OCI-LY3 (cell line): ENCODE data around the gene IFT27.

Experiments used
- H2AFZ ChIP-seq: fragments of 200-600, 300-600 bp; shearing (Covaris generic); 2 replicates; pipeline ENCODE4 v1.6.0; 2014; ENCODE audit warnings: antibody characterized with exemption, low read depth, low read length
- H3K27ac ChIP-seq: fragments of 200-600, 300-600 bp; sonication (generic); 2 replicates; pipeline ENCODE4 v1.5.1; 2014; ENCODE audit warnings: mild to moderate bottlenecking, low read length, moderate library complexity, mixed read lengths
- H3K27me3 ChIP-seq: fragments of 200-600, 300-600 bp; sonication (generic); 2 replicates; pipeline ENCODE4 v1.6.1; 2014; ENCODE audit warnings: low read depth, low read length, mixed read lengths
- H3K36me3 ChIP-seq: fragments of 200-600, 300-600 bp; sonication (generic); replicated peaks from 2 replicates; pipeline ENCODE3; 2014; ENCODE audit warnings: low read depth, low read length, mixed read lengths
- H3K4me1 ChIP-seq: fragments of 300-600, 200-600 bp; sonication (generic); 2 replicates; pipeline ENCODE4 v1.6.1; 2014; ENCODE audit warnings: low read length, mixed read lengths
- H3K4me2 ChIP-seq: fragments of 200-600, 300-600 bp; sonication (generic); 2 replicates; pipeline ENCODE4 v1.6.1; 2014; ENCODE audit warnings: low read length, mixed read lengths
- H3K4me3 ChIP-seq: fragments of 300-600, 200-600 bp; sonication (generic); 2 replicates; pipeline ENCODE4 v1.5.1; 2014; ENCODE audit warnings: antibody characterized with exemption, mild to moderate bottlenecking, low read length, moderate library complexity
- H3K79me2 ChIP-seq: fragments of 300-600, 200-600 bp; shearing (Covaris generic); 2 replicates; pipeline ENCODE4 v1.6.1; 2014; ENCODE audit warnings: mild to moderate bottlenecking, low read length, mixed read lengths
- H3K9ac ChIP-seq: fragments of 300-600, 200-600 bp; shearing (Covaris generic); 2 replicates; pipeline ENCODE4 v1.6.0; 2014; ENCODE audit warnings: mild to moderate bottlenecking, low read length, moderate library complexity
- H3K9me3 ChIP-seq: fragments of 200-600, 300-600 bp; shearing (Covaris generic); 2 replicates; pipeline ENCODE4 v1.6.1; 2014; ENCODE audit warnings: low read length, mixed read lengths; ENCODE audit not compliant: insufficient read depth
- H4K20me1 ChIP-seq: fragments of 200-600, 300-600 bp; sonication (generic); 2 replicates; pipeline ENCODE4 v1.6.1; 2016; ENCODE audit warnings: low read length, mixed read lengths; ENCODE audit not compliant: insufficient read depth
- EZH2phosphoT487 ChIP-seq: fragments of 200-600 bp; shearing (Covaris generic); IDR thresholded peaks from 2 replicates; pipeline ENCODE4 v1.6.1; 2018; ENCODE audit warnings: antibody characterized with exemption, mixed run types, low read depth
- TF ChIP-seq, protein P1 (sequence below): fragments of 200-600, 300-600 bp; sonication (generic); IDR thresholded peaks from 2 replicates; pipeline ENCODE4 v1.5.1; 2014; ENCODE audit warnings: antibody characterized with exemption, low read length, low read depth

Gene IFT27

DNA sequence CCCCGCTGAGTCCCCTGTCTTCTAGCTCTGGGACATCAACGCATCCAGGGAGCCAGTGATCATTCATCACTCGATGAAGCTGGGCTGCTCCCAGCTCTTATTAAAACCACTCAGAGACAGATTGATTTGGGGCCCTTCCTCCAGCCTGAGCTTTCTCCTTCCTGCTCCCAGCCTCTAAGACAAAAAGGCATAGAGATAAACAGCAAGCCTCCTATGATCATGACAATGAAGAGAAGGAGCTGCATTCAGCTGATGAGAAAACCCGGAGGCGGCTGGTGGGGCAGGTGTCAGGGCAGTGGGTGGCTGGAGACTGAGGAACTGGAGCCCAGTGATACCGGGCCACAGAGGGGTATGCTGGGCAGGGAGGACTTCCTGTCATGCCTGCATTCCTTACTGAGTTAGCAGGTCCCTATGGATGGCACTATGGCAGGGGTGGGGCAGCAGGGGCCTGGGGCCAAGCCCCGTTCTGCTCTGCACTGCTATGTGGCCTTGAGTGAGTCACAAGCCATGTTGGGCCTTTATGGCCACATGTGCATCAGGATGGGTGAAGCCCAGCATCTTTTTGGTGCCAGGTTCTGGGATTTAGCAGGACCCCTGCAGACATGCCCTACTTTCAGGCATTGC lies 20.7 kb upstream of the IFT27 start:
- Histone ChIP-seq H4K20me1 (no peaks in the 10 kb centered on the region), H3K79me2 (no peaks in the 10 kb centered on the region), H2AFZ (no peak overlapping the region), H3K4me3 (no peak overlapping the region), H3K36me3 (no peaks in the 10 kb centered on the region), H3K9me3 (no peaks in the 10 kb centered on the region), H3K27ac (no peak overlapping the region), H3K9ac (no peak overlapping the region), H3K4me2 (no peak overlapping the region), H3K27me3 (peaks cover 11% of the 10 kb centered on the region; the same call in 1 of the 2 replicates), H3K4me1 (peaks cover 13% of the 10 kb centered on the region)
- TF ChIP-seq, protein P1, sequence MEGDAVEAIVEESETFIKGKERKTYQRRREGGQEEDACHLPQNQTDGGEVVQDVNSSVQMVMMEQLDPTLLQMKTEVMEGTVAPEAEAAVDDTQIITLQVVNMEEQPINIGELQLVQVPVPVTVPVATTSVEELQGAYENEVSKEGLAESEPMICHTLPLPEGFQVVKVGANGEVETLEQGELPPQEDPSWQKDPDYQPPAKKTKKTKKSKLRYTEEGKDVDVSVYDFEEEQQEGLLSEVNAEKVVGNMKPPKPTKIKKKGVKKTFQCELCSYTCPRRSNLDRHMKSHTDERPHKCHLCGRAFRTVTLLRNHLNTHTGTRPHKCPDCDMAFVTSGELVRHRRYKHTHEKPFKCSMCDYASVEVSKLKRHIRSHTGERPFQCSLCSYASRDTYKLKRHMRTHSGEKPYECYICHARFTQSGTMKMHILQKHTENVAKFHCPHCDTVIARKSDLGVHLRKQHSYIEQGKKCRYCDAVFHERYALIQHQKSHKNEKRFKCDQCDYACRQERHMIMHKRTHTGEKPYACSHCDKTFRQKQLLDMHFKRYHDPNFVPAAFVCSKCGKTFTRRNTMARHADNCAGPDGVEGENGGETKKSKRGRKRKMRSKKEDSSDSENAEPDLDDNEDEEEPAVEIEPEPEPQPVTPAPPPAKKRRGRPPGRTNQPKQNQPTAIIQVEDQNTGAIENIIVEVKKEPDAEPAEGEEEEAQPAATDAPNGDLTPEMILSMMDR: no peak
- no peak for TF ChIP-seq EZH2phosphoT487

DNA sequence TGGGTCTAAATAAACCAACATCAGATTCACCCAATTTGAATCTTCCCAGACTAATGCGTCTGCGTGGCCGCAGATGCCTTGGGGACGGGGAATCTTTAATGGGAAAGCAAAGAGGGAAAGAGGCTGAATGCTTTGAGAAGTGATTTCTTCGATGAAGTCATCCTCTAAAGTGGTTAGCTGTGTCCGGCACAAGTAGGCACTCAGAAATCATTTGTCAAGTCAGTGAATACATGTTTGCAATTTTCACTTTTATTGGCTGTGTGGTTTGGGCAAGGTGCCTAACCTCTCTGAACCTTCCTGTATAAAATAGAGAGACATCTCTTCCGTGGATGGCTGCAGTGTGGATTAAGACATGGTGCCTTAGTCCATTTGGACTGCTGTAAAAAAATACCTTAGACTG lies 19.7 kb upstream of the IFT27 start:
- Histone ChIP-seq H3K4me1 (peaks cover 21% of the 10 kb centered on the region), H4K20me1 (no peaks in the 10 kb centered on the region), H3K4me2 (no peak overlapping the region), H2AFZ (no peak overlapping the region), H3K4me3 (no peak overlapping the region), H3K79me2 (no peaks in the 10 kb centered on the region), H3K27me3 (peaks cover 11% of the 10 kb centered on the region; the same call in 1 of the 2 replicates), H3K36me3 (no peaks in the 10 kb centered on the region), H3K9ac (no peak overlapping the region), H3K27ac (no peak overlapping the region), H3K9me3 (no peaks in the 10 kb centered on the region)
- TF ChIP-seq, protein P1: no peak
- TF ChIP-seq EZH2phosphoT487: no peak

DNA sequence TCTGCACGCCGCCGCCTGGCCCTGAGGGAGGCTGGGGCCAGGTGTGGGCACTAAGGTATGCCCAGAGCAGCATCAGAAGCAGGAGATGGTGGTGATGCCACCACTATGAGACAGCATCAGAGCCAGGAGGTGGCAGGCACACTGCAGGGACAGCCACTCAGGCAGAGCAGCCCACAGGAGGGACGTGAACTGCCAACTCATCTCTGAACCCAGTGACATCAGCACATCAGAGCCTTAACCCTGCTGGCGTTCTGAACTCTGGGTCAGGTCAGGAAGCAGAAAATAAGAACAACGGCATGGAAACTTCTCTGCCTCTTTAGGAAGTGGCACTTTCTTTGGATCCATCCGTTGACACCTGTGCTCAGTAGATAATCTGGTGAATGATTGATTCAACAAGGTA lies 14.7 kb upstream of the IFT27 start:
- H2AFZ ChIP-seq: peak overlapping the region; percentile 81; the same call in 1 of the 2 replicates
- H3K4me2 ChIP-seq: peak overlapping the region; percentile 90
- peaks cover 16% of the 10 kb centered on the region for H3K4me1 ChIP-seq
- H3K27me3 ChIP-seq: peaks cover 24% of the 10 kb centered on the region; the same call in 1 of the 2 replicates
- peak overlapping the region; percentile 41; the same call in 1 of the 2 replicates for H3K9ac ChIP-seq
- H4K20me1 ChIP-seq: no peaks in the 10 kb centered on the region
- no peaks in the 10 kb centered on the region for H3K36me3 ChIP-seq
- H3K9me3 ChIP-seq: no peaks in the 10 kb centered on the region
- TF ChIP-seq EZH2phosphoT487: no peak
- TF ChIP-seq, protein P1: peak; percentile 81
- H3K27ac ChIP-seq: no peak overlapping the region
- H3K4me3 ChIP-seq: peak overlapping the region; percentile 66
- H3K79me2 ChIP-seq: no peaks in the 10 kb centered on the region

DNA sequence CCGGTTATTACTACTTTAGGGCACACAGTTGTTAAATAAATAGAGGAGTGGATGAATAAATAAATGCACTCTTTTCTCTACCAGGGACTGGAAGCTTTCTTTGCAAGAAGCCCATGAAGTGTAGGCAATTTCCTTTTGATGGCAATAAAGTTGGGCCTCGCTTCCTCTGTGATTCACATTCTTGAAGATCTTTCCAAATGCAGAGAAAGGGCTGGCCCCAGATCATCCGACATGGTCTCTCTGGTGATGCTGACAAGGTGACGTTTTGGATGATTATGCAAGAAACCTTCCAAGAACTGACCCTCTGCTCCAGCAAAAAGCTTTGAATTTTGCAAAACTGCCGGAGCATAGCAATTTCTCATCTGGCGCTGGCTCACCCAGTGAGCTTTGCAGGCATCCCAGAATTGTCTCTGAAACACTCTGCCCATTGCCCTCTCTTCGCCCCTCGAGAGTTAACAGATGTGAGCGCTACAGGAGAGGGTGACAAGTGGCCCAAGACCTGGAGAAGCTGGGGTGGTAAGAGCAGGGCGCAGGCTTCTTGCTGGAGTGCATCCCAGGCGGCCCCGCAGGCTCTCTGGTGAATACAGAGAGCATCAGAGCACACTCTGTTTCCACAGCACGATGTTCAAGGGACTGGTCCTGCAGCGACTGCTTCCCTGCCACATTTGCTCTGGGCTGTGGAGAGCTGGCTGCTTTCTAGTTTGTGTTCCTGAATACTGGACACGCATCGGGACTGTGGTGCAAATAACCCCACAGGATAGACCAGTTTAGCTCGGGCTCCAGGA lies 11.5 kb upstream of the IFT27 start:
- Histone ChIP-seq H3K79me2 (no peaks in the 10 kb centered on the region), H3K4me3 (no peak overlapping the region), H3K9ac (no peak overlapping the region), H3K9me3 (no peaks in the 10 kb centered on the region), H3K4me2 (no peak overlapping the region), H3K27me3 (peaks cover 22% of the 10 kb centered on the region; the same call in 1 of the 2 replicates), H3K27ac (no peak overlapping the region), H4K20me1 (no peaks in the 10 kb centered on the region), H3K36me3 (no peaks in the 10 kb centered on the region), H2AFZ (no peak overlapping the region), H3K4me1 (peaks cover 17% of the 10 kb centered on the region)
- TF ChIP-seq, protein P1: no peak
- TF ChIP-seq EZH2phosphoT487: no peak
